DMS53 treated with DMSO at 0.1 percent for 48 hours (cell line): ENCODE measurements around the gene ZNF879.

Experiments
- DNase-seq: peaks from one replicate; lab custom pipeline; 2025; ENCODE audit not compliant: unreplicated experiment; lab: John Stamatoyannopoulos, UW

ZNF879 gene

DNA sequence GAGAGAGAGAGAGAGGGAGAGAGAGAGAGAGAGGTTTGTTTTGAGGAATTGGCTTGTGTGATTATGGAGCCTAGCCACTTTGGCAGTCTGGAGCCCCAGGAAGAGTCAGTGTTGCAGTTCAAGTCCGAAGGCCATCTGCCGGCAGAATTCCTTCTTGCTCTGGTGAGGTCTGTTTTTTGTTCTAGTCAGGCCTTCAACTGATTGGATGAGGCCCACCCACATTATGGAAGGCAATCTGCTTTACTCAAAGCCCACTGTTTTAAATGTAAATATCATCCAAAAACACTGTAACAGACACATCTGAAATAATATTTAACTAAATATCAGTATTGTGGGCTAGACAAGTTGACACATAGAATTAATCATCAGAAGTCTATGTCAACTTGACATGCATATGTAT, 17.0 kb upstream of the ZNF879 start:
- no peak for DNase-seq

DNA sequence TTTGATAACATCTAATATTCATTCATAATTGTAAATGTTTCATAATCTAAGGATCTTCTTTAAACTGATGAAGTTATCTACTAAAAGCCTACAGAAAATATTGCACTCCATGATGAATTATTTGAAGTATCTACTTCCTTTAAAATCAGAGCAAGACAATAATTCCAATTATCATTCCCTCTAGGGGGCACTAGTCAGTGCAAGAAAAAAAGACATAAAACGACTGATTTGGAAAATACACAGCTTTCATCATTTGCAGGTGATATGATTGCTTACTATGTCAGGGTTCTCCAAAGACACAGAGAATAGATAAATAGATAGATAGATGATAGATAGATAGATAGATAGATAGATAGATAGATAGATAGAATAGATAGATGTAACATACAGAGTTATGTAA, 14.9 kb upstream of the ZNF879 start:
- DNase-seq: no peak

DNA sequence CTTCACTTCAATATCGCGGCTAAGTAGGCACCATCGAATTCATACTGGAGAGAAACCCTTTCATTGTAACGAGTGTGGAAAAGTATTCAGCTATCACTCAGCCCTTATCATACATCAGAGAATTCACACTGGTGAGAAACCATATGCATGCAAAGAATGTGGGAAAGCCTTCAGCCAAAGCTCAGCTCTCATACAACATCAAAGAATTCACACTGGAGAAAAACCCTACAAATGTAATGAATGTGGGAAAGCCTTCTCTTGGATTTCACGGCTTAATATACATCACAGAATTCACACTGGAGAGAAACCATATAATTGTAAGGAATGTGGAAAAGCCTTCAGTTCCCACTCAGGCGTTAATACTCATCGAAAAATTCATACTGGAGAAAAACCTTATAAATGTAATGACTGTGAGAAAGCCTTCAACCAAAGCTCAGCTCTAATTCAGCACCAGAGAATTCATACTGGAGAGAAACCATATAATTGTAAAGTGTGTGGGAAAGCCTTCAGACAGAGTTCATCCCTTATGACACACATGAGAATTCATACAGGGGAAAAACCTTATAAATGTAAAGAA, 9.5 kb downstream of the ZNF879 start:
- DNase-seq: no peak

DNA sequence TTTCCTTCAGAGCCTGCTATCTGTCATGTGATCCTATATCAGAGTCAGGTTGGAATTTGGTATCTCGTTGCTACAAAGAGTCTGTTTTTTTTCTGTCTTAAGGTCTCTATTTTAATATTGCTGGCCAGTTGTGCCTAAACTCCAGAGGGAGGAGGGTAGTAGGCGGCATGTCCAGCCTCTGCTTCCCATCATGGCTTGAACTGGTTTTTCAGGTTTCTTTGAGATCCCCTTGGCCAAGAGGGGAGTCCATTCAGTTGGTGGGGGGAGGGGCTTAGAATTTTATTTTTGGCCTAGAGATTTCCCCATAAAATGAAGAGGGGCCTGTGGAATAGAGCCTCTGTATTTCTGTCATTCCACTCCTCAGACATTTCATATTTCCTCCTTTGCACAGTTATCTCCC, 21.2 kb downstream of the ZNF879 start:
- no peak for DNase-seq

DNA sequence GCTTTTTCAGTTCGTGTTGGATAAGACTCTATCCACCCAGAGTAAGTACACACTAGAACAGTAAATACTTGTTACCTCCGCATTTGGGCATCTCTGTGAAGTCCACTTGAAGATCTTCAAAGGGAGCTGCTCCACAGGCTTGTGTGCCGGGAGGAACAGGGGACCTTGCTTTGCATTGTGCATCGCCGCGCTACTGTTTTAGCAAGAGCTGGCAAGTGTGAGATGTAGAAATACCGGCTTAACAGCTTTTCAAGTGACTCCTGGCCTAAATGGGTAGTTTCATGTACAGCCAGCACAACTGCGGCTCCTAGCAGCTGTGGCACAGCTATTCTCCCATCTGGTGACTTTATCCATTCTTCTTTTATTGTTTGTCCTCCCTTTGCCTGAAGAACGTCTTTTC, 28.2 kb downstream of the ZNF879 start:
- no peak for DNase-seq

DNA sequence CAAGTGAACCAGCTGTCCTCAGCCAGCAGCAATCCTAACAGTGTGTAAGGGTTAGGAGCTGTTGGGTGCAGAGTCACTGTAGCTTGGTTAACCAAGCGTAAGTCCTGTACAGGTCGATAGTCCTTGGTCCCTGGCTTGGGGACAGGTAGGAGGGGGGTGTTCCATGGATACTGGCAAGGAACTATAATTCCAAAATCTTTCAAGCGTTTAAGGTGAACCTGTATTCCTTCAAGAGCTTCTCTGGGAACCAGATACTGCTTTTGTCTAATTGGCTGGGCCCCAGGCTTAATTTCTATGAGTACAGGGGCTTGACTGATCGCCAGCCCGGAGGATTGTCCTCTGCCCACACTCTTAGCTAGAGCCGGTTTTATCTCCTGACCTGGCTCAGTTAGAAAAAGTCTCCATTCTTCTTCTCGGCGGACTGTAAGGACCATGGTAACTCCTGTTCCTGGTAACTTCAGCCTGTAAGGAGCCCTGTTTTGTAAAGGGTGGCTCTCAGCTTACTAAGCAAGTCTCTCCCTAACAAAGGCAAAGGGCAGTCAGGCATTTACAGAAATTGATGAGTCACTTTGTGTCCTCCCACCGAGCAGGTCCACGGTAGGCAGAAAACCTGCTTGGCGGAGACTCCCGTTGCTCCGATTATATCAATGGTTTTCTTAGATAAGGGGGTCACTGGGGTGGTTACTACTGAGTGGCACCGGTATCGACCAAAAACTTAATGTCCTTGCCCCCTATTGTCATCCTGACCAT, 30.6 kb downstream of the ZNF879 start:
- no peak for DNase-seq

DNA sequence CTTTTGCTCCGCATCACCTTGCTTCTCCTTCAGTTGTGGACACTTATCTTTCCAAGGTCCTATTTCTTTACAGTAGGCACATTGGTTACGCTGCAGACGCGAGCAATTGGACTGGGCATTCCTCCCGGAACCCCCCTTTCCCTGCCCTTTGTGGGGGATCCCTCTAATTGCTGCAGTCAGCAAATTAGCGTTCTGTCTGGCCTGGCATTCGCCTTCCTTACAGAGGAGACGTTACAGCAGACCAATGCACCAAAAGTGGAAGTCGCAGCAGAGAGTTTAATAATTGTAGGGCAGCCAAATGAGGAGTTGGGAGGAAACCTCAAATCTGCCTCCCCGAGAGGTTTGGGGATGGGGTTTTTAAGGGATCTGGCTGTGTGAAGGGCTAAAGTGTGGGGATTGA, 31.3 kb downstream of the ZNF879 start:
- DNase-seq: no peak

DNA sequence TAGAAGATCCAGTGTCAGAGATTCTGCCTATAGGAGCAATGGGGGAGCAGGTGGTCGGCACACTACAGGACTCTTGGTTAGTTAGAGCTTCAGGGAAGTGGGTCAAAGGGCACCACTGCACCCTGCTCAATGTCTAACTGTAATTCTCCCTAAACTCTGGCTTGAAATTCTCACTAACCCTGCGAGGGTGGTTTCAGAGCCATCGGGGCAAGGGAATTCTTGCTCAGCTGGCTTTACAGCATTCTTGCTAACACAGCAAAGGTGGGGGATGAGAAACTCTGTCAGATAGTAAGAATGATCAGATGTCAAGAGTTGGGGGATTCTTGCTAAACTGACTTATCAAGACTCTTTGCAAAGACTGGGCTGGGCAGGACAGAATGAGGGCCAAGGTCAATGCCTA, 31.8 kb downstream of the ZNF879 start:
- DNase-seq: no peak

DNA sequence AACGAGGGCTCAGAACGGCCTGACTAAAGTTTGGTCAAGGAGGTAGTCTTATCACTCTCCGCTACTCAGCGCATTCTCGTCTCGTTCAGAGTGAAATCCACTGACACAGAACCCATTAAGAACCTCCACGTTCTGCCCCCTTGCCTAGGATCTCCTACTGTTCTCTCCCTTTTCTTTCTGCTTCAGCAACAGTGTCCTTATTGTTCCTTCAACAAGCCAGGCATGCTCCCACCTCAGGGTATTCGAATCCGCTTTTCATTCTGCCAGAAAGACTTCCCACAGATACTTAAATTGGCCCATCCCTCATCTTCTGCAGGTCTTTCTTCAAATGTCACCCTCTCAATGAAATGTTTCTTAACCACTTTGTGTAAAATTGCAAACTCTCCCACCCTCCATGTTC, 32.2 kb downstream of the ZNF879 start:
- no peak for DNase-seq

DNA sequence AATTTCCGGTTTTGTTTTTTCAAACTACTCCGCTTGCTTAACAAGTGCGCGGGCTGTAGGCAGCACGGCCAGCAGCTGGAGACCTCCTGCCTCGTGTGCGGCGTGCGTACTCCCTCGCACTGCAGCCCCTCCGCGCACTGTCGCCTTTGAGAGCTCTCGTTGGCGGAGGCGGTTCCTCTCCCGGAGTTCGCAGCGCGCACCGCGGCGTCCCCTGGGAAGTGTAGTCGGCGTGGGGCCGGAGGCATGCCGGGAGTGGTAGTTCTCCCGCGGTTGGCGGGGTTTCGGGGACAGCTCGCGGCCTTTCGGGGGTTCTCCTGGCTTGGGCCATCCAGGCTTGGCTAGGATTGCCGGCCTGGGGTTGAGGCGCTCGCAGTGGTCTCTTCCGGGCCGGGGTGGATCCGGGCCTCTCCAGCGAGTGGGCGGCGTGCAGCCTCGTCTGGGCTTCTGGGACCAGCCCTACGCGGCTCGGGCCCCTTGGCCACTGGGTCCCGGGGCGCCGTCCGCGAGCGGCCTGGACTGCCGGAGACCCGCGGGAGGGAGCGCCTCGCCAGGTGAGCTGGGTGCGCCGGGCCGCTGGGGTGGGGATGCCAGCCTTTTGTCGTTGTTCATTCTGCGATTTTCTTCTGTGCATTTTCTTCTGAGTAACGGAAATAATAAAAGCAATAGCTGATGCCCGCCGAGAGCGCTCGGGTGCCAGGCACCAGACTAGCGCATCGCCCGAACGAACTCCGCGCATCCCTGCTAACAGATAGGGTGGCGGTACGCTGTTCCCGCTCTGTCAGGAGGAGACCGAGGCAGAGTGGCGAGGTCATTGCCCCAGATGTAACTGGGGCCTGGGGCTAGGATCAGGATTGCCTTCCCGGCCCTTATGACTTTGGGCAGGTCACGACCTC, 36.8 kb downstream of the ZNF879 start, which contains the start of gene ZNF354C:
Gene ZNF354C, plus strand, starts transcription at position 258 of the 893 bp plus-strand sequence. CDS start 1,696 bp downstream, outside the sequence.
- DNase-seq: no peak

DNA sequence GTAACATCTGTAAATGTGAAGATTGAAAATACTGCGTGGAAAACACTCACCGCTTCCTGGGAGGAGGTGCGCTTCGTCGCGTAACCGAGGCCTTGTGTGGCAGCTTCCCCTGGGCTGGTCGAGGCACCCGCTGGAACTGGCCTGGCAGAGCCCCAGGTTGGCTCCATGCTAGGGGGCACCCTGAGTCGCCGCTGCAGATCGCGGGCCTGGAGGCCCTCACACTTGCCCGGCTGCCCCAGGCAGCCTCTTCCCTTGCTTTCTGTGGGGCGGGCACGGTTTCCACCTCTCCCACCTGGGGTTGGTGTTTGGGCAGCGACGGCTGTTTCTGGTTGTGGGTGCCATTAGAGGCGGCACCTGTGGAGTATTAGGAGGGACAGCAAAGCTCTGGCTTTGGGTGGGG, 37.4 kb downstream of the ZNF879 start:
- DNase-seq: no peak

DNA sequence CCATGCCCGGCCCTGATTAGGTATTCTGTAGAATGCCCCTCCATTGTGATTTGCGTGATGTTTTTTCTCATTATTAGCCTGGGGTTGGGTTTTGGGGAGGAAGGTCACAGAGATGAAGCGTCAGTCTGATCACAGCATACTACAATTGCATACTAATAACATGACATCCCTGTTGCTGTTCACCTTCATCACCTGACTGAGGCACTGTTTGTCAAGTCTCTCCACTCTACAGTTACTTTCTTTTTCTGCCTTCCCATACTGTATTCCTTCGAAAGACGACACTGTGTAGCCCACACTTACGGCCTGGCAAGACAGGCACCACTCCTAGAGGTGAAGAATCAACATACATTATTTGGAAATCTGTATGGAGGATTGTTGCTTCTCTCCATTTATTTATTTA, 42.1 kb downstream of the ZNF879 start:
- DNase-seq: no peak

DNA sequence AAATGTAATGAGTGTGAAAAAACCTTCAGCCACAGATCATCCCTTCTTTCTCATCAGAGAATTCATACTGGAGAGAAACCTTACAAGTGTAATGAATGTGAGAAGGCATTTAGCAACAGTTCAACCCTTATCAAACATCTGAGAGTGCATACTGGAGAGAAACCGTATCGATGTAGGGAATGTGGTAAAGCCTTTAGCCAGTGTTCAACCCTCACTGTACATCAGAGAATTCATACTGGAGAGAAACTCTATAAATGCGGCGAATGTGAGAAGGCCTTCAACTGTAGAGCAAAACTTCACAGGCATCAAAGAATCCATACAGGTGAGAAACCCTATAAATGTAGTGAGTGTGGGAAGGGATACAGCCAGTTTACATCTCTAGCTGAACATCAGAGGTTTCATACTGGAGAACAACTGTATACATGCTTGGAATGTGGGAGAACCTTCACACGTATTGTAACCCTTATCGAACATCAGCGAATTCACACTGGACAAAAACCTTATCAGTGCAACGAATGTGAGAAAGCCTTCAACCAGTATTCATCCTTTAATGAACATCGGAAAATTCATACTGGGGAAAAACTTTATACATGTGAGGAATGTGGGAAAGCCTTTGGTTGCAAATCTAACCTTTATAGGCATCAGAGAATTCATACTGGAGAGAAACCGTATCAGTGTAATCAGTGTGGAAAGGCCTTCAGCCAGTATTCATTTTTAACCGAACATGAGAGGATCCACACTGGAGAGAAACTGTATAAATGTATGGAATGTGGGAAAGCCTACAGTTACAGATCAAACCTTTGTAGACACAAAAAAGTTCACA, 55.8 kb downstream of the ZNF879 start:
- no peak for DNase-seq

DNA sequence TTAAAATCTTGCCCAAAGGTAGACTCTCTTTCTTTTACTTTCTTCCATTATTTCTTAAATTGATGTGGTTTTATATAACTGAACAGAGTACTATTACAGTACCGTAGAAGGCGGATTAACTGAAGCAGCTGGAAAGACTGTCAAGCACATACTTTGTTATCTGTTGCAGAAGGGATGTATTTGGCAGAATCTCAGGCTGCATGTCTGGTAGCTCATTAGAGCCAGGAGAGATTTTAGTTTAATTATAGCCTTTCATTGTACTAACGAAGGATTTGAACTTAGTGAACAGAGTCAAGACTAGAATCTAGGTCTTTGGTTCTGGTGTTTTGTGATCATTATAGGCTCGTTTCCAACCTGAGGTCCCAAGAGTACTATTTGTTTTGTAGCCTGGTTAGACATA, 57.1 kb downstream of the ZNF879 start:
- DNase-seq: no peak
